ENCODE measurements around the gene GAR1.
"Not testable (repeated sequence)": the region's sequence is repeated elsewhere in the genome, so short reads cannot be mapped to it uniquely, and the experiment has no call there.

- not testable (repeated sequence) for TF ChIP-seq EGR1 (IDR thresholded peaks at IDR 0.05; ENCODE audit: low read depth); EZH2 (IDR thresholded peaks at IDR 0.05); CTCF (IDR thresholded peaks at IDR 0.05 in 2 of 3, conservative IDR thresholded peaks at IDR 0.05 in 1 of 3; ENCODE audit: borderline replicate concordance in 1 of 3, insufficient read depth in 1 of 3, low read depth in 2 of 3, low read length in 2 of 3); POLR2A (IDR thresholded peaks at IDR 0.05; ENCODE audit: borderline replicate concordance, extremely low read depth, insufficient read depth, insufficient read length); ZNF274 (IDR thresholded peaks at IDR 0.05; ENCODE audit: low read depth, low read length); YY1 (IDR thresholded peaks at IDR 0.05; ENCODE audit: extremely low read depth, insufficient replicate concordance, low read depth, low read length); ELF1 (IDR thresholded peaks at IDR 0.05; ENCODE audit: borderline replicate concordance, low read depth); EZH2phosphoT487 (IDR thresholded peaks at IDR 0.05; ENCODE audit: borderline replicate concordance); CEBPB (IDR thresholded peaks at IDR 0.05; ENCODE audit: low read depth); MAX (IDR thresholded peaks at IDR 0.05); POLR2AphosphoS5 (IDR thresholded peaks at IDR 0.05; ENCODE audit: low read depth, low read length); SIN3A (IDR thresholded peaks at IDR 0.05; ENCODE audit: low read depth); SP1 (IDR thresholded peaks at IDR 0.05; ENCODE audit: low read depth); TCF7L2 (IDR thresholded peaks at IDR 0.05; ENCODE audit: borderline replicate concordance, extremely low read depth, insufficient read depth, insufficient read length)
These were observed 33.5 kb upstream of the GAR1 start for GRCh38 chr4:109782092-109782491.

Data from HCT116 (cell line).